Colonic mucosa (tissue), 4 donors: ENCODE data around the gene ZNF718. TPM values are rescaled to one million over a fixed set of nuclear protein-coding genes. Genes with fewer than 3 reads are reported as not detected.

Source experiments
- DNase-seq: peaks from one replicate; pipeline ENCODE4 v3.0.0-alpha.2; 2020
- H3K27ac ChIP-seq: fragments of 200-600 bp; one replicate; pipeline ENCODE4 v1.8.0; 2021
- H3K27me3 ChIP-seq: fragments of 200-600 bp; one replicate; pipeline ENCODE4 v1.8.0; 2021
- H3K36me3 ChIP-seq: fragments of 200-600 bp; one replicate; pipeline ENCODE4 v1.8.0; 2021
- H3K4me1 ChIP-seq: fragments of 200-600 bp; one replicate; pipeline ENCODE4 v1.8.0; 2021; ENCODE audit warnings: mild to moderate bottlenecking
- H3K4me3 ChIP-seq: fragments of 200-600 bp; one replicate; pipeline ENCODE4 v1.8.0; 2021
- H3K9ac ChIP-seq, 2 donors: one replicate each; pipeline ENCODE4 v1.7.0; 2013; ENCODE audit warnings: control low read depth in 2 of 2, low read depth in 2 of 2, low read length in 2 of 2
- H3K9me3 ChIP-seq: fragments of 200-600 bp; one replicate; pipeline ENCODE4 v1.8.0; 2021
- CTCF ChIP-seq: fragments of 200-600 bp; IDR thresholded peaks from one replicate; pipeline ENCODE4 v1.8.0; 2022; ENCODE audit warnings: antibody characterized with exemption, mild to moderate bottlenecking
- intact Hi-C: fragments of 100-400 bp; cut with DNase I; formaldehyde crosslinking; loops from one replicate; pipeline ENCODE4 v1.14.1; 2022
- total RNA-seq, 2 donors: library from RNA; stranded (reverse); fragmentation: NEBNext Ultra II Directional in 1 of 2; extraction: Animal tissue kit (Norgen Biotek cat#: 25700) in 1 of 2; gene quantifications; one replicate each; pipeline ENCODE4 v1.2.1, GENCODE V29; 2021
- donor health status: healthy.
- donor health status: DM: no; HTN: no; CAD: no.
- donor health status: DM: no; HTN: no; CAD: no.

Gene ZNF718
- total RNA-seq, 2 donors from 2014 or later = 5.4 to 7.9 TPM

DNA sequence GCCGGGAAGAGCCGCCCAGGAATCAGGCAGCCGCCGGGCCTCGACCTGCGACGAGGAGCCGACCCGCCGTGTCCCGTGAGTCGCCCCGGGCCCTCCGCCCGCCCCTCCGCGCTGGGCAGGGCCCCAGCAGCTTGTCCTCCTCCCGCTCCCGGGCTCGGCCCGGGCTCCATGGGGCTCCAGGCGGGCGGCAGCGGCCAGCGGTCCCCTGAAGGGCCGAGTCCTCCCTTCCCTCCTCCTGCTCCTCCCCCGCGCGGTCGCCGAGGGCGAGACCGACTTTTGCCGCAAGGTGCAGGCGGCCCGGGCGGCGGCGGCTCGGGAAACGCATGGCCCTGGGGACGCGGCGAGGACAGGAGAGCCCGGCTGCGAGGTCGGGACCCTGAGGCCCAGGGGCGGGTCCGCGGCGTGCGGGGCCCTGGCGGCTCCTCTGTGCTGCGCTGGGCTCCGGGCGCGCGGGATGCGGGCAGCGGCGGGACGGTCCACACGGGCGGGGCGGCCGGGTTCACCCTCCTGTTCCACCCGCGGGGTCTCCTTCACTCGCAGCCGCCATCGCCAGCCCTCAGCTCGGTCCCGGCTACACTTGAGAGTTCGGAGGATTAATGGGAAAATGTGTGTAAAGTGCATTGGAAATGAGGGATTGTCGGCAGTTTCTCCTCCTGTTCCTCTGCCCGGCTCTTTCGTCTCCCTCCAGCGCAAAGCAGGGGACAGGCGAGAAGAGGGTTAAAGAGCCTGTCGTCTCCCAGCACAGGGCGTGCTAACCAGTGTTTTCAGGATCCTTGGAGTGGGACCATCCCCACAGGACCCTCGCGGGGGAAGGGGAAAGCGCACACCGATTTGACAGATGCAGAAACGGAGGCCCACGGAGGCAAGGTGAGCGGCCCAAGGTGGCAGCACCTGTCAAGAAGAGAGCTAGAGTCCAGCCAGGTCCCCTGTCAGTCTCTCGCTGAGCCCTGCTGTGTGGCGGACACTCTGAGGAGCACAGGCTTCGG is 16.6 kb upstream of the ZNF718 start:
- intact Hi-C loops = no loop called here
- H3K27me3 ChIP-seq = peaks cover 23% of the 10 kb centered on the region
- H3K36me3 ChIP-seq = no peaks in the 10 kb centered on the region
- H3K4me1 ChIP-seq = no peaks in the 10 kb centered on the region
- H3K9ac ChIP-seq = no peak overlapping the region
- H3K27ac ChIP-seq = no peak overlapping the region
- H3K9me3 ChIP-seq = no peaks in the 10 kb centered on the region
- no peak for DNase-seq
- H3K4me3 ChIP-seq = no peak overlapping the region
- TF ChIP-seq CTCF = no peak

GRCh38 chr4:112771-113170 is 11.5 kb upstream of the ZNF718 start:
- H3K9me3 ChIP-seq = no peaks in the 10 kb centered on the region
- DNase-seq = no peak
- peaks cover 13% of the 10 kb centered on the region for H3K27me3 ChIP-seq
- intact Hi-C loops = no loop called here
- no peak overlapping the region for H3K4me3 ChIP-seq
- no peaks in the 10 kb centered on the region for H3K36me3 ChIP-seq
- H3K9ac ChIP-seq = no peak overlapping the region
- no peak overlapping the region for H3K27ac ChIP-seq
- no peak for TF ChIP-seq CTCF
- H3K4me1 ChIP-seq = no peaks in the 10 kb centered on the region

- no peak overlapping the region for H3K9ac ChIP-seq
- H3K4me3 ChIP-seq = no peak overlapping the region
- peaks cover 4% of the 10 kb centered on the region for H3K27me3 ChIP-seq
- no peaks in the 10 kb centered on the region for H3K9me3 ChIP-seq
- intact Hi-C loops = no loop called here
- H3K4me1 ChIP-seq = no peaks in the 10 kb centered on the region
- no peak for DNase-seq
- no peaks in the 10 kb centered on the region for H3K36me3 ChIP-seq
- no peak for TF ChIP-seq CTCF
- H3K27ac ChIP-seq = no peak overlapping the region
Observed at GRCh38 chr4:113732-114131, 10.6 kb upstream of the ZNF718 start.

DNA sequence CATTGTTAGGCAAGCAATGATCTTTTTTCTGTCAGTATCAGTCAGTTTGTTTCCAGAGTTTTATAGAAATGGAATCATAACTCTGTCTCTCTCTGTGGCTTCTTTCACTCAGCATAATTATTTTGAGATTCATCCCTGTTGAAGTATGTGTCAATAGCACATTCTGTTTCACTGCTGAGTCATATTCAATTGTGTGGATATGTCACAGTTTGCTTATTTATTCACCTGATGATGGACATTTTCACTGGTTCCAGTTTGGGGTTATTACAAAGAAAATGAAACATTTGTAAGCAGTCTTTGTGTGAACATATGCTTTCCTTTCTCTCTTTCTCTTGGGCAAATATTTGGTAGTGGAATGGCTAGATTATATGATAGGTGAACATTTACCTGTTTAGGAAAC is 10.2 kb upstream of the ZNF718 start:
- H3K27me3 ChIP-seq = no peaks in the 10 kb centered on the region

DNA sequence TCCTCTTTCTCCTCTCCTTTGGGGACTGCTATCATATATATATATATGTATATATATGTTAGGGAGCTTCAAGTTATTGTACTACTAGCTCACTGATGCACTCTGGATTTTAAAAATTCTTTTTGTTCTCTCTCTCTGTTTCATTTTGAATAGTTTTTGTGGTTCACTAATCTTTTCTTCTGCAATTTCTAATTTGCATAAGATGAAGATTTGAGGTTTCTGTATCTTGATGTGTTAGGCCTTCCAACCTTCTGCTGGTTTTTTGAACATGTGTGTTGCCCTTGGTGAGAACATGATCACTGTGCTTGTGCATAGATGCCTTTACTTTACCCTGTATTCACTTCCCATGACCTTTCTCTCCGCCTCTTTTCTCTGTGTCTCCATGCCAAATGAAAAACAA is 7.8 kb upstream of the ZNF718 start:
- intact Hi-C loops = no loop called here
- DNase-seq = no peak
- Histone ChIP-seq H3K4me3 (no peak overlapping the region), H3K27ac (no peak overlapping the region), H3K36me3 (no peaks in the 10 kb centered on the region), H3K9ac (no peak overlapping the region), H3K27me3 (no peaks in the 10 kb centered on the region), H3K4me1 (no peaks in the 10 kb centered on the region), H3K9me3 (no peaks in the 10 kb centered on the region)
- TF ChIP-seq CTCF = no peak

More for the DNA sequence above, 10.2 kb upstream of the ZNF718 start:
- no peak for TF ChIP-seq CTCF
- DNase-seq = no peak
- no peak overlapping the region for H3K4me3 ChIP-seq
- intact Hi-C loops = no loop called here
- no peak overlapping the region for H3K9ac ChIP-seq
- H3K9me3 ChIP-seq = no peaks in the 10 kb centered on the region
- no peak overlapping the region for H3K27ac ChIP-seq
- H3K36me3 ChIP-seq = no peaks in the 10 kb centered on the region
- H3K4me1 ChIP-seq = no peaks in the 10 kb centered on the region
